GM20431 (cell line): ENCODE results near the gene CXCL12.

Experiments
- in situ Hi-C: fragments of 300-500 bp; cut with MseI, MboI; formaldehyde crosslinking; loops from one replicate; pipeline ENCODE4 v1.15.0; 2020; ENCODE audit warnings: low sequenced_read_pairs; ENCODE audit not compliant: unreplicated experiment

The CXCL12 gene

DNA sequence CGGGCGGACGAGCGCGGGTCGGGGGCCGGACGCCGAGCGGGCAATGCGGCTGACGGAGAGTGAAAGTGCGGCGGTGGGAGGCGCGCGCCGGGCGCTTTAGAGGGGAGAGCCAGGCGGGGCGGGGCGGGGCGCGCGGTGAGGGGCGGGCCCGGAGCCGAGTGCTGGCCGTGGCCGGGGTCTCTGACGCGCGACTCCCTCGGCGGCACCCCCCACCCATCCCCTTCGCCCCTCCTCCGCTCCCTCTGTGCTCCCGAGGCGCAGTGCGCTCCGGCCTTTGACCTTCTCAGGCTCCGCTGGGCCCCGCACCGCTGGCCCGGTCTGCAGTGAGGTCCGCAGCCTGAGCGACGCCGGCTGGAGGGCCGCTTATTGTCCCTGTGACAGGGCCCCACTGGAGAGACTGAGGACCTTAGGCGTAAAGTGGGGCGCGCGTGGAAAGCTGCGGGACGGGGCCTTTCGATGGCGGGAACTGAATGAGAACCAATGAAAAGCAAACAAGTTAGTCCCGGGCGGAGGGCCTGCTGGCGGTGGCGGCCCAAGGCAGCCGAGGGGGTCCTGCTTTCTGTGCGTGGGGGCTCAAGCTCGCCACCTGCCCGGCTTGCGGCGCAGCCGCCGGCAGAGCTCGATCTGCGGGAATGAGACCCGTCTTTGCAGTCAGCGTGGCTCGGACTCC, at the start of gene CXCL12:
CXCL12 (minus strand) TSS at position 72 of the 670 bp plus-strand sequence. CDS start 92 bp downstream, outside the sequence.
- in situ Hi-C loops, result loop anchor here (25.0 kb wide), 2 partner anchors 477 to 698 kb away; no protein-coding TSS in a partner anchor

DNA sequence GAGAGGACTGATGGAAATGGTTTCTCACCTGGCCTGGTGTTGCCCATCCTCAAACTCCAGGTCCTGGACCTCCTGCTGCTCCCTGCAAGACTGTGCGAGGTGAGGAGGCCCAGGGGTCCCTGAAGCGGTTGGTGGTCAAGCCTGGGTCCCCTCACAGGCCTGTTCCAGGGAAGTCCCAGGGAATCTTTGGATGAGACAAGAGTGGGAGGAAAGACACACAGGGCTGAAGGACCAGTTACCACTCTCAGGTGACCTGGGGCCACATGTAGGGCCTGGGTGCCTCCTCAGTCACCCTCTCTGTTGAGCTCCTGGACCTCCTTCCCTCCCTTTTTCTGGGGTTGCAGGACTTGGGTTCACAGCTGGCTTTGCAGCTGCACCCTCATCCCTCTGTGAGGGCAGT, 42.6 kb upstream of the CXCL12 start:
- in situ Hi-C loops, result no loop called here

DNA sequence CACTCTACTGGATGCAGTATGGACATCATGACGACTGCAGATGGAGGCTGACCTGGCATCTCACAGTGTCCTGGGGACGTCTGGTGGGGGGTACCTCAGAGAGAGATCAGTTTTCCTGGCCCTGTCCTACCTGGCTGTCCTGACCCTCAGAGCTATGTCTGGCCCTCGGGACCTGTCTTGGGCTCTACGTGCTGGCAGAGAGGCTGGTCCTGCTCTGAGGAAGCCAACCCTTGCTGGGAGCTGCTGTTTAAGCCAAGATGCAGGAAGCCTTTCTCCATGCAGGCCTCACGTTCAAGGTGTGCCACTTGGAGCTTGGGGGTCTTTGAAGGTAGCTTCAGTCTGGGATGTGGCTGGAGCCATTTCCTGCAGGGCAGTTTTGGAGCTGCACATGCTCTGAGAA, 42.1 kb upstream of the CXCL12 start:
- in situ Hi-C loops, result no loop called here

DNA sequence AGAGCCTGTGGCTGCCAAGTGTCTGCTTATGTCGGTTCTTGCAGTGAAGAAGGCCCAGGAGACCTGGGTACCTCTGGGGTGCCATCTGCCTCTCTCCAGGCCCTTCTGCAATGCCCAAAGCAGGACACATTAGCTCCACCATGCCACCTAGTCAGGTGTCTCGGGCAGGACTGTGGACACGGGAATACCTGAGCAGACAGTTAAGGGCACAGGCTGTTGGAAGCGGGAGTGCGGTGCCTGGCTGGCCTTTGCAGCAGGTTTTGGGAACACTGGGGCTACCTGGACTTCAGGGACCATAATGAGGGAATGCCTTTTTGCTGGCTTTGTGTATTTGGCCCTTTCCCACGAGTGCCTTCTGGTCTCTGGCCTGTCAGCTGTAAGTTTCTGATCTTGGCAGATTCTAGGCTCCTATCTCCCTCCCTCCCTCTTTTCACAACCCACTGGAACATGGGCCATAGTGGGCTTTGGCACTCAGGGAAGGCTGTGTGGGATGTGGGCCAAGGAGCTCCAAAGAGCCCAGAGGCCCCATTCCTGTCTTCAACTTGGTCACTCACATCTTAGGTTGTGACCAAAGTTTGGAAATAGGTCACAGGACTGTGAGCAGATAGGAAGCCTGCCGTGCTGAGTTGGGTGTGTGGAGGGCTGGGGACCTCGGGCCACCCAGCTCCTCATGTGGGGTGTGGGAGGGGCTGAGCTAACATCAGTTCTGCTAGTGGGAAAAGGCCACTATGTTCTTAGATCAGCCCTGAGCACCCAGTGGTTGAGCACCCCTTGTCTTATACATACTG, 41.5 kb upstream of the CXCL12 start:
- in situ Hi-C loops, result no loop called here

DNA sequence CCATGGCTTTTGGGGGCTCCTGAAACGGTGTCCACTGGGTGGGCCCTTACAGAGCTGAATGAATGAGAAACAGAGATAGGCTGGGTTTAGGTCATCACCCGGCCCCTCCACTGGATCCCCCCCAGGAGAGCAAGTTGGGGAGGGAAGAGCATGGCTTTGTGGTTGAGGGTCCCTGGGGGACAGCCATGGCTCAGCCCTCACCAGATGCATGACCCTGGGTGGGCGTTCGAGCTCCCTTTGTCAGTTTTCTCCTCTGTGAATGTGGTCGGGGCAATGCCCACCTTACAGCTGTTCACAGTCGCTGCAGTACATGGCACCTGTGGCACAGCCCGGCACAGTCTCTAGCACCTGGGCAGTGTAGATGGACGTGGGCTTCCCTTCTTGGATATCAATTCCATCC, 40.6 kb upstream of the CXCL12 start:
- in situ Hi-C loops, result no loop called here

DNA sequence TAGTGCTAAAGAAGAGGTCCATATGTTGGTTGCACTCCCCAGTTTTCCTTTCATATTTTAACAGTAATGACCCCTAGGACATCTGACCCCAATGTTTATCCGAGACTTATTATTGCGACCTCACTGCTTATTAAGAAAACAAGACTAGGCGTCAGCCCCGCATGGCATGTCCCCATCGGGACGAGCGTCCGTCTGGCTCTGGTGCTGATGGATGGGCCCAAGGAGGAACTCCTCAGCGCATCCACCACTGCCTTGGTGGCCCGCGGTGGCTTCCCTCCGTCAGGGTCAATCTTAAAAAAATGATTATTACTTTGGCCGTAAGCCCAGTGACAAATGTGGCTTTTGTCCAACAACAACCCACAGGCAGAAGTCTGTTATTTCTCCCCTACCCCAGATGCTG, 40.1 kb upstream of the CXCL12 start:
- in situ Hi-C loops, result no loop called here

DNA sequence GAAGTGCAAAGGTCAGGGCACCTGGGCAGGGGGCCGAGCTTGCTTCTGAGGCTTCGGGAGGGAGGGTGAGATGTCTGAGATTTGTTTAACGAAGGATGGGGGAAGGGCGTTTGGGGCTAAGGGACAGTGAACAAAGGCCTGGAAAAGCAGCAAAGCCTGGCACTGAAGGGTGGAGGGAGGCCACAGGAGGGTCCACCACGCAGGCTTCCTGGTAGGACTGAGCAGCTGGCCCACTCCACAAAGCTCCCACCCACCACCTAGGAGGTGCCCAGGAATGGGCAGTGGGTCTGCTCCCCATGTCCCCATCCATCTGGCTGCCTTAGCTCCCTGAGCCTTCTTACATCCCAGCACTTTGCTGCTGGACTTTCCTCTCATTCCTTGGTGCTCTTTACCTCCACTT, 39.4 kb upstream of the CXCL12 start:
- in situ Hi-C loops, result no loop called here

DNA sequence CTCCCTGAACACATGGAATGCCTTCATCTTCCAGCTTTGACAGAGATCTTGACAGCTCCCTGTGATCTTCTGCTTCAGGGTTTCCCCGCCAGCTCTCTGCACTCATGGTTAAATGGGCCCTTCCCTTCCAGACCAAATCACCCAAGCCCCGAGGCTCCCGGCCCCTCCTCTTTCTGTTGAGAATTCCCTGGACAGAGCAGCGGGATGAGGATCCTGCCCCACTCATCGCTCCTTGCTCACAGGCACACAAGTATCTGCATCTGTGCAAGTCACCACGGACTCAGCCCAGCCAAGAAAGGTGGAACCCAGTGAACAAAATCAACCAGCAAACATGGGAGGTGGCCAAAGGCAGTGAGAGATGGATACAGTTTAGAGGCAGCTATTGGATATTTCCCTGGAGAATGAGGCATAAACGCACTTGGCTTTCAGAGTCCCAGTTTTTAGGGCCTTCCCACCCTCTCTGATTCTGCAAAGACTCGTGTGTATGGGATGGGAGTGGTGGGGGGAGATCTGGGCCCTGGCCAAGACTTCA, 37.7 kb upstream of the CXCL12 start:
- in situ Hi-C loops, result no loop called here

DNA sequence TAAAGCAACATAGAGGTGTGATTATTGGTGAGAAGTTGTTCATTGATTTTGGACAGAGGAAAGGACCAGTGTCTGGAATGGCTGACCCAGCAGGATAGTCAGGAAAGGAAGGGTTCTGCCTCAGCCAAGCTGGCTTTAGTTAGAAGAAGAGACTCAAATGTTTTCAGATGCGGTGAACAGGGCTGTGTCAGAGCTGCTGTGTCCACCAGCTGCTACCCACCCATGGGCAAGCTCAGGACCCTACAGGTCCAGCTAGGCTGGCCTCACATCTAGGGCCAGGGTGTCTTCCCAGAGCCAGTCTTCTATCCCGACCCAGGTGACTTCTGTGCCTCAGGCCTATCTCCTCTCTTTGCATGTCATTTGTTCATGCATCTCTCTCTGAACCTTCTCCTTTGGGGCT, 37.3 kb upstream of the CXCL12 start:
- in situ Hi-C loops, result no loop called here

DNA sequence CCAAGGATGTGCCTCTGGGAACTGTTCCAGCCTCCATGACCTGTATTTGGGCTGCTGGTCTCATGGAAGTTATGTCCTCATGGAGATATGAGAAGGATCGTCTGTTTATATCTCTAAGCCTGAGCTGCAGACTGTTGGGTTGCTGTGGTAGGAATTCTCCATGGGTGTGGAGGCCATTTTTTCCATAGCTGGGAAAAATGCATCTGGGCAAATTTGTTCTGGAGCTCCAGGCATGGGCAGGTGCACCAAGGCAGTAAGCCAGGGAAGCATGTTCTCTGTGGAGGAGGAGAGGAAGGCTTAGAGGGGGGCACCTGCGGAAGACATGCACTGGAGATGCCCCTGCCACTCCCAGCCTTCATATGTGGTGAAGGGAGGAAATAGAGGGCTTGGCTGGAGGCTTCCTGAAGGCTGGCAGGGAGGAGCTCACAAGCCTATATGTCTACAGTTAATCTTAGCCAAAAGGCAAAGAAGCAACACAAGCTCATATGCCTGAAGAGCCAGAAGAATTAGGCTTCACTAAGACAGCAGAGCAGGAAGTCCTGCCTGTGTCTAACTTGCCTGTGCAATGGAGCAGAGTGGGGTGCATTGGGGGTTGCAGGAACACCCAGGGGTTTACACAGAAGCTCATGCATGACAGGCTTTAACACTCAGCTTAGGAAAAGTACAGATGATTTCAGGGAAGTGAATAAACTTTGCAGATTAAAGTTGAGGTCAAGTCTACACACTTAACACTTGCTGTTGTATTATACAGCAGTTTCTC, 35.1 kb upstream of the CXCL12 start:
- in situ Hi-C loops, result no loop called here

DNA sequence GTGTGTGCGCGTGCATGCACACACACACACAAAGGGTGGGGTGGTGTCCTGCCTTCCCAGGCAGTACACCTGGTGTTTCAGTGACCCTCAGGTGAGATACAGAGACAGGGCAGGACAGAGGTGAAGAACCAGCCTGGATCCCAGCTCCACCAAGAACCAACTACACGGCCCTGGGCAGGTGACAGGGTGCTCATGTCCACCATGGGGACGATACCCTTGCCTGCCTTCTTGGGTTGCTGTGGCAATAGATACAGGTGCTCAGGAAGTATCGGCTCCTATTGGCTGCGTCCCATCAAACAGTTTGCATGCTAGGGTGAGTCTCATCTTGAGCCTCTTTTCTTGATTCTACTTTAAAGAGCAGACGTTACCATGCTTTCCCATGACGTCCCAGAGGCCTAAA, 33.7 kb upstream of the CXCL12 start:
- in situ Hi-C loops, result no loop called here

DNA sequence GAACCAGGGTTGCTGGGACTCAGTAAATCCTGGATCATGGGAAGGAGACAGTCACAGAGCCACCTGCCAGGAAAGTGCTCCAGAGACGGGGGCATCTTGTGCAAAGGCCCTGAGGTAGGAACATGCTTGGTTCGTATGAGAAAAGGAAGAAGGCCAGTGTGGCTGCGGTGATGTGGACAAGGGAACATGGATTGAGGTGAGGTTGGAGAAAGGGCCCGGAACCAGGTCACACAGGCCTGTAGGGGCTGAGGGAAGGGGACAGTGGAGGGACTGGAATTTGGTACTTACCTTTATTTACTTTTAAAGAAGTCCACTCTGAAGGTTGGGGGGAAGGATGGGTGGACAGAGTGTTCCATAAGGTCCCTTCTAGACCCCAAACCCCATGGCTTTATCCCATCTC, 32.9 kb upstream of the CXCL12 start:
- in situ Hi-C loops, result no loop called here

DNA sequence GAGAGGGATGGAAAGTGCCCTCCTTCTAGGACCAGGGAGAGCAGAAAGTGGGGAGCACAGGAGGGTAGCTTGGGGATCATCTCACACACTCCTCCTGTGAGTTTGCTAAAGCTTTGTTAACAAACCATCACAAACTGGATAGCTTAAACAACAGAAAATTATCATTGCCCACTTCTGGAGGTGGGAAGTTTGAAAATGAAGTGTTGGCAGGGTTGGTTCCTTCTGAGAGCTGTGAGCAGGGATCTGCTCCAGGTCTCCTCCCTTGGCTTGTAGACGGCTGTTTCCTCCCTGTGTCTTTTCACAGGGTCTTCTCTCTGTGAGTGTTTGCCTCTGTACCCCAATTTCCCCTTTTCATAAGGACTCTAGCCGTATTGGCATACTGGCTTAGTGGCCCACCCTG, 32.0 kb upstream of the CXCL12 start:
- in situ Hi-C loops, result no loop called here

DNA sequence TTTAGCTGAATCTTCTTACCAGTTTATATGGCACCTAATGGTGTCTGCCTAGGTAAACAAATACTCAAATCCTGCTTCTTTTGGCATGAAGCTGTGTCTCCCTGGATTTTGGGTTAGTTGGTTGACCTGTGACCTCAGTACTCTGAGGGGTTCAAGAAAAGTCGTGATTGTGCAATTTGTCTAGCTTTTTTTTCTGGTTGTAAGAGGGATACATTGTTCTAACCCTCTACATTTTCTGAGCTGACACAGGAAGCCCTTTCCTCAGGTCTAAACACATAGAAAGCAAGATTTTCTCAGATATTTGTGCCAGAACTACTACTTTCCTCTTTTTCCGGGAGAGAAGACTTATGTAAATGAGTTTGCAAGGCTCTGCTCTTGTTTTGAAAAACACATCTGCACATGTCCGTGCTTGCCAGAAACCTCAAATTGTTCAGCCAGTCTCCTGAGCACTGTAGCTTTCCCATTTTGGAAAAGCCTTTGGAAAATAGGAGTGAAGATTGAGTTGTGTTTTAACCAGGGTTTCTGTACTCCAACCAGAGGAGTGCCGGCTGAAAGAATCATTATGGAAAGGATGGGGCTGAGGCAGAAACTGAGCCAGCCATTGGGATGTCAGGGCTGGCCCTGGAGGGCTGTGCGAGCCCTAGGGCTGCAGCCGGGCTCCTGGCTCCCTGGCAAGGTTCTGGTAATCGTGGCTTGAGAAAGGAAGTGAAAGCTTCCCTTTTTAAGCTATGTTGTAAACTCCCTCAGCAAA, 31.3 kb upstream of the CXCL12 start:
- in situ Hi-C loops, result no loop called here

DNA sequence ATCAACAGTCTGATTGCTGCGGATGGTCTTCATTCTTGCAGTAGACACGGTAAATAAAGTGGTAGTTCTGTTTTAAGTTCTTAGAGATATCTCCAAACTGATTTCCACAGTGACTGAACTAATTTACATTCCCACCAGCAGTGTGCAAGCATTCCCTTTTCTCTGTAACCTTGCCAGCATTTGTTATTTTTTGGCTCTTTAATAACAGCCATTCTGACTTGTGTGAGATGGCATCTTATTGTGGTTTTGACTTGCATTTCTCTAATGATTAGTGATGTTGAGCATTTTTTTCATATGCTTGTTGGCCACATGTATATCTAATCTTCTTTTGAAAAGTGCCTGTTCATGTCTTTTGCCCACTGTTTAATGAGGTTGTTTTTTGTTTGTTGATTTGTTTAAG, 30.2 kb upstream of the CXCL12 start:
- in situ Hi-C loops, result no loop called here

DNA sequence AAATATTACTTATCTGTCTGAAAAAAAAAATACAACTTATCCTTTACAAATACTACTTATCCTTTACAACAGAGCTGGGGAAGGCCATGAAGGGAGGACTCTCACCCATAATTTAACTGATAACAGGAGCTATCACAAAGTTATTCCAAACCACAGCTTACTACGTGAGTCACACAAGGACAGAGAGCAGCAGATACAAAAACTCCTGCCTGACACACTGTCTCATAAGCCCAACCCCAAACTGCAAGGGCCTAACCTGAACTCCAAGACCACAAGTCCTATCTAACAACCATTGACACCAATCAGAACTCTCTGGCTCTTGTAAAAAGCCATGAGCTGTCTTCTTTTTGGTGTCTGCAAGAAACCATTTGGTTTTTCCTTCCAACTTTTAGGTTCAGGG, 28.5 kb upstream of the CXCL12 start:
- in situ Hi-C loops, result no loop called here

DNA sequence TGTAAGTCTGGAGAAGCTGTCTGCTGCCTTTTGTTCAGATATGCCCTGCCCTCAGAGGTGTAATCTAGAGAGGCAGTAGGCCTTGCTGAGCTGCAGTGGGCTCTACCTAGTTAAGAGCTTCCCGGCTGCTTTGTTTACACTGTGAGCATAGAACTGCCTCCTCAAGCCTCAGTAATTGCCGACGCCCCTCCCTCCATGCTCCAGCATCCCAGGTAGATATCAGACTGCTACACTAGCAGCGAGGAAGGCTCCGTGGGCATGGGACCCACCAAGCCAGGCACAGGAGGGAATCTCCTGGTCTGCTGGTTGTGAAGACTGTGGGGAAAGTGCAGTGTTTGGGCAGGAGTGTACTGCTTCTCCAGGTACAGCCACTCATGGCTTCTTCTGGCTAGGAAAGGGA, 26.4 kb upstream of the CXCL12 start:
- in situ Hi-C loops, result no loop called here

DNA sequence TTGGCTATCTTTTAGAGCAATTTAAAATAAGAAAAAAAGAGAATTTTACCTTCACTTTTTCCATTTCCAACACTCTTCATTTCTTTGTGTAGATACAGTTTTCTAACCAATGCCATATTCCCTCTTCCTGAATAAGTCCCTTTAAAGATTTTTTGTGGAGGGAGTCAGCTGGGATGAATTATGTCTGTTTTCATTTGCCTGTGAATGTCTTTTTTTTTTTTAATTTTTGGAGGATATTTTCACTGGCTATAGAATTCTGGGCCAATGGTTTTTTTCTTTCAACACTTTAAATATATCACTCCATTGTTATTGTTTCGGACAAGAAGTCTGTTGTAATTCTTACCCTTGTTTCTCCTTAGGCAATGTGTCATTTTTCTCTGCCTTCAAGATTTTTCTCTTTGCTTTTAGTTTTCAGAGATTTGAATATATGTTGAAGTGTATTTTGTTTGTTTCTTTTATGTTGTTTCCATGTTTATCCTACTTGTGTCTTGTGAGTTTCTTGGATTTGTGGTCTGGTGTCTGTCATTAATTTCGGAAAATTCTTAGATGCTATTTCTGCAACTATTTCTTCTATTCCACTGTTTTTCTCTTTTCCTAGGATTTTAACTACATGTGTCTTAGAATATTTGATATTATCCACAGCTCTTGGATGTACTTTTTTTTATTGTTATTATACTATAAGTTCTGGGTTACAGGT, 20.0 kb upstream of the CXCL12 start:
- in situ Hi-C loops, result no loop called here

DNA sequence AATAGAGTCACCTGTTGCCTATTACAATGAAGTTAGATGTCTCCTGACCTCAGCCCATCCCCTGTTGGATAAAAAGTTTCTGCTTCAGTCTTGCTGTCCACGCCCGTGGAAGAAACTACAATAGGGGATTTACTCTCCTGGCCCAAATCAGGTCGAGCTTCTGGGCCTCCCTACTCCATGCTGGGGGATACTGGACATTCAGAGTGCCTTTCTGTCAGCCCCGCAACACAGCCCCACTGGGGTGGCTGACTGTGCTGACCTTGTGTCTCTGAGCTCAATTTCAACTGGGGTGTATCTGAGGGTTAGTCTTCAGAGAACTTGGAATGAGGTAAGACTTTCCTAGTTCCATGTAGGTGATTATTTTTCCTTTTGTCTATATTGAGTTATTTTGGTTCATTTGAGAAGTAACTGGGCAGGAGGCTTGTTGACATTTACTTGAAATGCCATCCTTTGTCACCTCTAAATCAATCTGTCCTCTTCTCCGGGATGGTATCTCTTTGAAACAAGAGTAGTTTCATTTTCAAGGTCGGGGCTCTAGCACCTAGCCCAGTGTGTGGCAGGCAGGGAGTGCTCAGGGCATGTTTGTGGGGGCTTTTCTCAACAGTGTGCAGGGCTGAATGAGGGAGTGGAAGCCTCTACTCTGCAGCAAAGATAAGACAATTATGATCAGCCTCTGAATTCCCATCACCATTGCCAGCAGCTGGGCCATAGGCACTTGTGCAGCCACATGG, 17.7 kb upstream of the CXCL12 start:
- in situ Hi-C loops, result no loop called here
